Keratinocyte (primary cell): ENCODE measurements around the gene CPVL.

ENCODE experiments used
- EZH2 ChIP-seq: IDR thresholded peaks from one replicate; pipeline ENCODE4 v1.6.1; 2012; ENCODE audit warnings: inconsistent platforms, mild to moderate bottlenecking, low read length, moderate library complexity
- TF ChIP-seq, protein P1 (sequence below), 3 experiments: IDR thresholded peaks in 1 of 3; conservative IDR thresholded peaks in 1 of 3; optimal IDR thresholded peaks in 1 of 3; 2 replicates in 2 of 3; 3 replicates in 1 of 3; pipeline versions ENCODE3 to v1.5.1; 2011; ENCODE audit warnings: low read length in 3 of 3, mild to moderate bottlenecking in 3 of 3, moderate library complexity in 2 of 3, control low read depth in 1 of 3, inconsistent platforms in 1 of 3; ENCODE audit not compliant: insufficient read depth in 2 of 3; ENCODE audit errors: extremely low read depth in 1 of 3

DNA sequence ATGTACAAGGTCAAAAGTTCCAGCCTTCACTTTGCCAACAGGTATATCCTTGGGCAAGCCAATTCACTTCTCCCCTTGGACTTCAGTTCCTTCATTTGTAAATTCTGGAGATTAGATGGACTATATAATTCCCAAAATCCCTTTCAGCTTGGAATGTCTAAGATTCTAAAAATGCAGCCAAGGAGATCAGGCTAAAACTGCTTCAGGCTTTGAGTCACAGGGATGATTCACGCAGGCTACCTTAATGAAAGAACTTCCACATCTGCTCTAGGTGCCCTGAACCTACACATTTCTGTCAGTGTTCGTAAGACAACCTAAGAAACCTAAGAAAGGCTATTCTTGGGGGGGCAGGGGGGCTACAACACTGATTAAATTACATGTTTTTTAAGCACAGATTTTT is 7.1 kb downstream of the CPVL start:
- TF ChIP-seq, protein P1, sequence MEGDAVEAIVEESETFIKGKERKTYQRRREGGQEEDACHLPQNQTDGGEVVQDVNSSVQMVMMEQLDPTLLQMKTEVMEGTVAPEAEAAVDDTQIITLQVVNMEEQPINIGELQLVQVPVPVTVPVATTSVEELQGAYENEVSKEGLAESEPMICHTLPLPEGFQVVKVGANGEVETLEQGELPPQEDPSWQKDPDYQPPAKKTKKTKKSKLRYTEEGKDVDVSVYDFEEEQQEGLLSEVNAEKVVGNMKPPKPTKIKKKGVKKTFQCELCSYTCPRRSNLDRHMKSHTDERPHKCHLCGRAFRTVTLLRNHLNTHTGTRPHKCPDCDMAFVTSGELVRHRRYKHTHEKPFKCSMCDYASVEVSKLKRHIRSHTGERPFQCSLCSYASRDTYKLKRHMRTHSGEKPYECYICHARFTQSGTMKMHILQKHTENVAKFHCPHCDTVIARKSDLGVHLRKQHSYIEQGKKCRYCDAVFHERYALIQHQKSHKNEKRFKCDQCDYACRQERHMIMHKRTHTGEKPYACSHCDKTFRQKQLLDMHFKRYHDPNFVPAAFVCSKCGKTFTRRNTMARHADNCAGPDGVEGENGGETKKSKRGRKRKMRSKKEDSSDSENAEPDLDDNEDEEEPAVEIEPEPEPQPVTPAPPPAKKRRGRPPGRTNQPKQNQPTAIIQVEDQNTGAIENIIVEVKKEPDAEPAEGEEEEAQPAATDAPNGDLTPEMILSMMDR (optimal IDR thresholded peaks at IDR 0.05 in 1 of 3, IDR thresholded peaks at IDR 0.05 in 1 of 3, conservative IDR thresholded peaks at IDR 0.05 in 1 of 3; ENCODE audit: extremely low read depth in 1 of 3, insufficient read depth in 2 of 3, low read length in 3 of 3), result no peak
- TF ChIP-seq EZH2, result no peak
